Omental fat pad (tissue), 4 donors: ENCODE measurements around the gene CDYL. TPM values are rescaled to one million over a fixed set of nuclear protein-coding genes. Genes with fewer than 3 reads are reported as not detected.

Experiments
- ATAC-seq: fragments of 150-250 bp; one replicate; pipeline ENCODE4 v1.9.1; 2016; ENCODE audit warnings: mild to moderate bottlenecking, moderate library complexity; ENCODE audit not compliant: low FRiP score
- DNase-seq: peaks from one replicate; pipeline ENCODE4 v3.0.0-alpha.2; 2019; ENCODE audit warnings: low spot score
- CTCF ChIP-seq, 3 donors: fragments of 450-650 bp; IDR thresholded peaks; one replicate each; pipeline ENCODE4 v1.5.1; 2016 to 2017; ENCODE audit warnings: antibody characterized with exemption in 3 of 3, mild to moderate bottlenecking in 3 of 3, moderate library complexity in 2 of 3
- total RNA-seq, 4 donors: library from RNA; depleted of rRNA; stranded (reverse); fragments of >200 nt; gene quantifications; one replicate each; pipeline ENCODE4 v1.1.0, GENCODE V29; 2016

Gene CDYL
- total RNA-seq, 4 donors from 2014 or later, result 32.2 to 34.5 (median 33.0) TPM

GRCh38 chr6:4981761-4982160 lies 205.6 kb downstream of the CDYL start:
- DNase-seq, result no peak
- TF ChIP-seq CTCF (IDR thresholded peaks at IDR 0.05), result no peak
- ATAC-seq, result no peak

GRCh38 chr6:4983322-4983721 lies 207.1 kb downstream of the CDYL start:
- TF ChIP-seq CTCF (IDR thresholded peaks at IDR 0.05), result no peak
- DNase-seq (no peak), ATAC-seq (no peak)

GRCh38 chr6:4986999-4987398 lies 210.8 kb downstream of the CDYL start:
- DNase-seq (no peak), ATAC-seq (no peak)
- TF ChIP-seq CTCF (IDR thresholded peaks at IDR 0.05), result no peak

GRCh38 chr6:4987432-4987831 lies 211.2 kb downstream of the CDYL start:
- no peak for ATAC-seq
- no peak for DNase-seq
- TF ChIP-seq CTCF (IDR thresholded peaks at IDR 0.05), result no peak

- TF ChIP-seq CTCF (IDR thresholded peaks at IDR 0.05), result no peak
- DNase-seq, result no peak
Measured at GRCh38 chr6:4994741-4995140, 218.5 kb downstream of the CDYL start.

GRCh38 chr6:4997862-4998261 lies 221.7 kb downstream of the CDYL start:
- no peak for TF ChIP-seq CTCF (IDR thresholded peaks at IDR 0.05)
- no peak for DNase-seq
- ATAC-seq, result no peak

More at GRCh38 chr6:4994741-4995140, 218.5 kb downstream of the CDYL start:
- ATAC-seq, result no peak

GRCh38 chr6:4999586-4999985 lies 223.4 kb downstream of the CDYL start:
- no peak for TF ChIP-seq CTCF (IDR thresholded peaks at IDR 0.05)
- DNase-seq (no peak), ATAC-seq (no peak)
